Measurements from ENCODE around the gene CDH13.

Gene CDH13

GRCh38 chr16:82783933-82784572 lies 157.3 kb downstream of the CDH13 start:
- in situ Hi-C loops (cut with HindIII; ENCODE audit: low sequenced_read_pairs): no loop called here
- H3K4me3 ChIP-seq (ENCODE audit: low read depth, low read length): no peak overlapping the region
- TF ChIP-seq, protein P1, sequence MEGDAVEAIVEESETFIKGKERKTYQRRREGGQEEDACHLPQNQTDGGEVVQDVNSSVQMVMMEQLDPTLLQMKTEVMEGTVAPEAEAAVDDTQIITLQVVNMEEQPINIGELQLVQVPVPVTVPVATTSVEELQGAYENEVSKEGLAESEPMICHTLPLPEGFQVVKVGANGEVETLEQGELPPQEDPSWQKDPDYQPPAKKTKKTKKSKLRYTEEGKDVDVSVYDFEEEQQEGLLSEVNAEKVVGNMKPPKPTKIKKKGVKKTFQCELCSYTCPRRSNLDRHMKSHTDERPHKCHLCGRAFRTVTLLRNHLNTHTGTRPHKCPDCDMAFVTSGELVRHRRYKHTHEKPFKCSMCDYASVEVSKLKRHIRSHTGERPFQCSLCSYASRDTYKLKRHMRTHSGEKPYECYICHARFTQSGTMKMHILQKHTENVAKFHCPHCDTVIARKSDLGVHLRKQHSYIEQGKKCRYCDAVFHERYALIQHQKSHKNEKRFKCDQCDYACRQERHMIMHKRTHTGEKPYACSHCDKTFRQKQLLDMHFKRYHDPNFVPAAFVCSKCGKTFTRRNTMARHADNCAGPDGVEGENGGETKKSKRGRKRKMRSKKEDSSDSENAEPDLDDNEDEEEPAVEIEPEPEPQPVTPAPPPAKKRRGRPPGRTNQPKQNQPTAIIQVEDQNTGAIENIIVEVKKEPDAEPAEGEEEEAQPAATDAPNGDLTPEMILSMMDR (IDR thresholded peaks at IDR 0.05; ENCODE audit: low read depth, low read length, missing control alignments): no peak
- no peak for DNase-seq (ENCODE audit: low read depth)

GRCh38 chr16:82784573-82784968 lies 157.8 kb downstream of the CDH13 start:
- TF ChIP-seq, protein P1 (IDR thresholded peaks at IDR 0.05; ENCODE audit: low read depth, low read length, missing control alignments): no peak
- no peak for DNase-seq (ENCODE audit: low read depth)
- in situ Hi-C loops (cut with HindIII; ENCODE audit: low sequenced_read_pairs): no loop called here
- H3K4me3 ChIP-seq (ENCODE audit: low read depth, low read length): no peak overlapping the region

DNA sequence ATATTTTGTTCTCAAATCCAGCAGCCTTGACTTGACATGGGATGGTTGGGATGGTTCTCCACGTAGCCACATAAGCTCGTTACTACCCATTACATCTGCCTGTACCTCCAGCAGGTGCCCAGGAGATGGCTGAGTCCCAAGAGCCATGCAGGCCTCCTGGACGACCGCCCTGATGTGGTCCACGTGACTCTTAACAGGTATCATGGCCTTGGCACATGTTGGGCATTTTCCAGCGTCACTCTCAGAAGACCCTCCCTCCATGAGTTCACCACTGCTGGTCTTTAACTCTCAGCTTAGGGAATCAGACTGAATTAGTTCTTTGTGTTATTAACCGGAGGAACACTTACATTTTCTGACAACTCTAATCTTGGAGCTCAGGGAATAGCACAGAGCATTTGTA lies 161.5 kb downstream of the CDH13 start:
- TF ChIP-seq, protein P1 (IDR thresholded peaks at IDR 0.05; ENCODE audit: low read depth, low read length, missing control alignments): no peak
- no peak for DNase-seq (ENCODE audit: low read depth)
- no peak overlapping the region for H3K4me3 ChIP-seq (ENCODE audit: low read depth, low read length)
- in situ Hi-C loops (cut with HindIII; ENCODE audit: low sequenced_read_pairs): no loop called here

DNA sequence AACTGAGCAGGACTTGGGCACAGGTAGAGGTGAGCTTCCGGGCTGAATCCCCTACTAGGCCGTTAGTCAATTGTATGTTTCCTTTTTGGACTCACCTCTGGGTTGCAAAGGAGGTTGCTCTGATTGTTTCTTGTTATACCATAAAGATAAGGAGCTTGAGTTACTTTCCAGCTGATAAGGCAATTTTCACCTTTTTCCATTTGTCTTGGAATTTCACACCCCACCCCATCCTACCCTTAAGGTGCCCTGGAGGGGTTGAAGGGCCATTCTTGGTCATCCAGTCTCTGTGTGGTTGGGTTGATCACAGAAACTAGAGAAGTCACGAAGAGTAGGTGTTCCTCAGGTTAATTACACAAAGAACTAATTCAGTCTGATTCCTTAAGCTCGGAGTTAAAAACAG lies 162.2 kb downstream of the CDH13 start:
- H3K4me3 ChIP-seq (ENCODE audit: low read depth, low read length): no peak overlapping the region
- TF ChIP-seq, protein P1 (IDR thresholded peaks at IDR 0.05; ENCODE audit: low read depth, low read length, missing control alignments): no peak
- in situ Hi-C loops (cut with HindIII; ENCODE audit: low sequenced_read_pairs): no loop called here
- DNase-seq (ENCODE audit: low read depth): no peak

- TF ChIP-seq, protein P1 (IDR thresholded peaks at IDR 0.05; ENCODE audit: low read depth, low read length, missing control alignments): no peak
- in situ Hi-C loops (cut with HindIII; ENCODE audit: low sequenced_read_pairs): no loop called here
- no peak for DNase-seq (ENCODE audit: low read depth)
- H3K4me3 ChIP-seq (ENCODE audit: low read depth, low read length): no peak overlapping the region
Measured at GRCh38 chr16:82792693-82793092, 165.9 kb downstream of the CDH13 start.

DNA sequence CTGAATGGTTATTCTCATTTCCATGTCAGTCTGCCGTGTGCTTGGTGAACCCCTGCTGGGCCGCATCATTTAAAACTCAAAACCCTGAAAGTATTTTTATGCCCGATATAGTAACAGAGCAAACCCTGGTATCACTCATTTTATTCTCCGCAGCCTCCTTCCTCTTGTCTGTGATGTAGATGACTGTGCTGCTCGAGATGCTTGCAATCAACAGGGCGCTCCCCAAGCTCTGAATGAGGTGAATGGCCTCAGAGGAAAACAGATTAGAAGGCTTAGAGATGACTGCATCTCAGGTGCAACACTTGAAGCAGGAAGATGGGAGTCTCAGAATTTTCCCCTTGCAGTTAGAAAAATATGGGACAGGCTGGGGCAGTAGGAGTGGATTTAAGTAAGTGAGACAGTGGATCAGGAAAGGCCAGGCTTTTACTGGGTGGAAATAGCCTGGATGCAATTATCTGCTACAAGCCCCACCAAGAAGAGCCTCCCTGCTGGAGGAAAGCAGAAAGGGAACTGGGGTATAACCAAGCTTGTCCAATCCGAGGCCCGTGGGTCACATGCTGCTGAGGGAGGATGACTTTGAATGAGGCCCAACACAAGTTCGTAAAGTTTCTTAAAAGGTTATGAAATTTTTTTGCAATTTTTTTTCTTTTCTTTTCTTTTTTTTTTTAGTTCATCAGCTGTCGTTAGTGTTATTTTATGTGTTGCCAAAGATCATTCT lies 166.9 kb downstream of the CDH13 start:
- no peak for DNase-seq (ENCODE audit: low read depth)
- in situ Hi-C loops (cut with HindIII; ENCODE audit: low sequenced_read_pairs): no loop called here
- TF ChIP-seq, protein P1 (IDR thresholded peaks at IDR 0.05; ENCODE audit: low read depth, low read length, missing control alignments): no peak
- no peak overlapping the region for H3K4me3 ChIP-seq (ENCODE audit: low read depth, low read length)
